Measurements from ENCODE around the gene ARHGEF12.

Gene ARHGEF12

DNA sequence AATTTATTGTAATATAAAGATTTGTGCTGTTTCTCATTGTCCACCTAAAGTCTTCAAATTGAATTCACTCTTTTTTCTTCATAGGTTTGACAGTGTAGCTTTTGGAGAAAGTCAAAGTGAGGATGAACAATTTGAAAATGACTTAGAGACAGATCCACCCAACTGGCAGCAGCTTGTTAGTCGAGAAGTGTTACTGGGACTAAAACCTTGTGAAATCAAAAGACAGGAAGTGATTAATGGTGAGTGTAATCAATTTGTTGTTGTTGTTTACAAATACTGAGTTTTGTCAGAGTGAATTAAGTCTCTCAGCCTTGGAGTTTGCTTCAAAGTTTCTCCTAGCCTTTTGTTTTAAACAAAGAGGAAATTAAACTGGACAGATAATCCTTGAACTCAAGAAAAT lies 121.8 kb downstream of the ARHGEF12 start:
- no peak for DNase-seq (ENCODE audit: low read depth)
- H3K4me3 ChIP-seq (ENCODE audit: low read length): no peak overlapping the region
- TF ChIP-seq, protein P1, sequence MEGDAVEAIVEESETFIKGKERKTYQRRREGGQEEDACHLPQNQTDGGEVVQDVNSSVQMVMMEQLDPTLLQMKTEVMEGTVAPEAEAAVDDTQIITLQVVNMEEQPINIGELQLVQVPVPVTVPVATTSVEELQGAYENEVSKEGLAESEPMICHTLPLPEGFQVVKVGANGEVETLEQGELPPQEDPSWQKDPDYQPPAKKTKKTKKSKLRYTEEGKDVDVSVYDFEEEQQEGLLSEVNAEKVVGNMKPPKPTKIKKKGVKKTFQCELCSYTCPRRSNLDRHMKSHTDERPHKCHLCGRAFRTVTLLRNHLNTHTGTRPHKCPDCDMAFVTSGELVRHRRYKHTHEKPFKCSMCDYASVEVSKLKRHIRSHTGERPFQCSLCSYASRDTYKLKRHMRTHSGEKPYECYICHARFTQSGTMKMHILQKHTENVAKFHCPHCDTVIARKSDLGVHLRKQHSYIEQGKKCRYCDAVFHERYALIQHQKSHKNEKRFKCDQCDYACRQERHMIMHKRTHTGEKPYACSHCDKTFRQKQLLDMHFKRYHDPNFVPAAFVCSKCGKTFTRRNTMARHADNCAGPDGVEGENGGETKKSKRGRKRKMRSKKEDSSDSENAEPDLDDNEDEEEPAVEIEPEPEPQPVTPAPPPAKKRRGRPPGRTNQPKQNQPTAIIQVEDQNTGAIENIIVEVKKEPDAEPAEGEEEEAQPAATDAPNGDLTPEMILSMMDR (conservative IDR thresholded peaks at IDR 0.05; ENCODE audit: low read depth, low read length): no peak

DNA sequence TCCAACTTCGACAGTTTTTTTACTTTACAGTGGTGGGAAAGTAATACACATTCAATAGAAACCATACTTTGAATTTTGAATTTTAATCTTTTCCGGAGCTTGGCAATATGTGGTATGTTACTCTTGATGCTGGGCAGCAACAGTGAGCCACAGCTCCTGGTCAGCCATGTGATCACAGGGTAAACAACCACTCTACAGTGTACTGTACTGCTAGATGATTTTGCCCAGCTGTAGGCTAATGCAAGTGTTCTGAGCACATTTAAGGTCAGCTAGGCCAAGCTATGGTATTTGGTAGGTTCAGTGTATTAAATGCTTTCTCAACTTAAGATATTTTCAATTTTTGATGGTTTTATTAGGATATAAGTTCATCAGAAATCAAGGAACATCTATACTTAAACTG lies 126.6 kb downstream of the ARHGEF12 start:
- TF ChIP-seq, protein P1 (conservative IDR thresholded peaks at IDR 0.05; ENCODE audit: low read depth, low read length): no peak

DNA sequence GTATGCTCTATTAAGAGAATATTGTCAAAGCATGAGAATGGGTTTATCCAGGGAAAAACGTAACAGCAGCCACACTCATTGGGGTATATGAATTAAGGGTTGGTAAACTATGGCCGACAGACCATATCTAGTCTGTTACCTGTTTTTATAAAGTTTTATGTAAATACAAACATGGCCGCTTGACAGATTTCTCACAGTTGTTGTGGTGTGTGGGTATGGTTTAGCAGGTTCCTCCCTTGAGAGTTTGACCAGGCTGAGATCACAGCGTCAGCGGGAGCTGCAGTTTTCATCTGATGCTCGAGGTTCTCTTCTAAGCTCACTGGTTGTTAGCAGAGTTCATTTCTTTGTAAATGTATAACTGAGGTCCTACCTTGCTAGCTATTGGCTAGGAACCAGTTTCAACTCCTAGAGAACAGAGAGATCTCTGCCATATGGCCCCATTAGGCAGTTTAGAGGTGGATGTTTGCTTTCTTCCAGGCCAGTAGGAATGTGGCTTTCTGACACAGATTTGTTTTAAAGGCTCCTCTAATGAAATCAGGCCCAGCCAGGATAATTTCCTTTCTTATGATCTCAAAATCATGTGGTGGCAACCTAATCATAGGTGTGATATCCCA lies 129.8 kb downstream of the ARHGEF12 start:
- DNase-seq (ENCODE audit: low read depth): no peak
- TF ChIP-seq, protein P1 (conservative IDR thresholded peaks at IDR 0.05; ENCODE audit: low read depth, low read length): no peak
- H3K4me3 ChIP-seq (ENCODE audit: low read length): no peak overlapping the region

More for the DNA sequence above, 126.6 kb downstream of the ARHGEF12 start:
- H3K4me3 ChIP-seq (ENCODE audit: low read length): no peak overlapping the region
- no peak for DNase-seq (ENCODE audit: low read depth)

DNA sequence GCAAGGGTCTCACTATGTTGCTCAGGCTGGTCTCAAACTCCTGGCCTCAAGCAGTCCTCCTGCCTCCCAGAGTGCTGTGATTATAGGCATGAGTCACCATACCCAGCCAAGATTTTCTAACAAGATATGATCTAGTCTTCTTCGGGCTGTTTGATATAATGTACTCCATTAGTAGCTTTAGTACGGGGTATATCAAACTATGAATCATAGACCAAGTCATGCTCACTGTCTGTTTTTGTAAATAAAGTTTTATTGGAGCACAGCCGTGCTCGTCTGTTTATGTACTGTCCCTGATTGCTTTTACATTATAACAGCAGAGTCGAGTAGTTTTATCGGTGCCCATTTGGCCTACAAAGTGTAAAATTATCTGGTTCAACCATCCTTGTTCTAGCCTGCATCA lies 131.4 kb downstream of the ARHGEF12 start:
- no peak for DNase-seq (ENCODE audit: low read depth)
- no peak overlapping the region for H3K4me3 ChIP-seq (ENCODE audit: low read length)
- TF ChIP-seq, protein P1 (conservative IDR thresholded peaks at IDR 0.05; ENCODE audit: low read depth, low read length): no peak

DNA sequence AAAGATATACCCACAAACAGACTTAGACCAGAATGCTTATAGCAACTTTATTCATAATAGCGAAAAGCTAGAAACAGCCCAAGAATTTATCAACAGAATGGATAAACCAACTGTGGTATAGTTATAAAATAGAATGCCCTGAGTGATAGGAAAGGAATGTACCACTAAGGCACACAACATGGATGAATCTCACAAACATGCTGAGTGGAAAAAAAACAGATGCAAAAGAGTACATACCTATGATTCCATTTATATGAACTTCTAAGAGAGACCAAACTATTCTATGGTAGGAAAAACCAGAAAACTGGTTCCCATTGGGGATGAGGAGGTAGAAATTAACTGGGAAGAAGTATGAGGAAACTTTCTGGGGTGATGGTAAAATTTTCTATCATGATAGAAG lies 134.9 kb downstream of the ARHGEF12 start:
- peak; percentile 1 for DNase-seq (ENCODE audit: low read depth)
- TF ChIP-seq, protein P1 (conservative IDR thresholded peaks at IDR 0.05; ENCODE audit: low read depth, low read length): no peak
- H3K4me3 ChIP-seq (ENCODE audit: low read length): no peak overlapping the region

DNA sequence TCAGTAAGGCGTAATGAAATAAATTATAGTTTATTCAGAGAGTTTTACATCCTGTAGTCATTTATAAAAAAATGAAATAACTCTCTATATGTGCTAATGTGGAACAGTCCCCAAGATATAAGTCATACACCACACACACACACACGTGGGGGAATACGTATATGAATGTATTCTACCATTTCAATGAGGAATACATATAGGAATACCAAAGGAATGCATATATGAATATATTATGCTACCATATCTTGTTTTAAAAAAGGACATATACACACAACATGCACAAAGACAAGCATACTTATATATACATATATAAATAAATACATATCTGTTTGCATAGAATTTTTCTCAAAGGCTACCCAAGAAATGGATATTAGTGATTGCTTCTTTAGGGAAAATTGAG lies 135.8 kb downstream of the ARHGEF12 start:
- H3K4me3 ChIP-seq (ENCODE audit: low read length): no peak overlapping the region
- TF ChIP-seq, protein P1 (conservative IDR thresholded peaks at IDR 0.05; ENCODE audit: low read depth, low read length): no peak
- no peak for DNase-seq (ENCODE audit: low read depth)

DNA sequence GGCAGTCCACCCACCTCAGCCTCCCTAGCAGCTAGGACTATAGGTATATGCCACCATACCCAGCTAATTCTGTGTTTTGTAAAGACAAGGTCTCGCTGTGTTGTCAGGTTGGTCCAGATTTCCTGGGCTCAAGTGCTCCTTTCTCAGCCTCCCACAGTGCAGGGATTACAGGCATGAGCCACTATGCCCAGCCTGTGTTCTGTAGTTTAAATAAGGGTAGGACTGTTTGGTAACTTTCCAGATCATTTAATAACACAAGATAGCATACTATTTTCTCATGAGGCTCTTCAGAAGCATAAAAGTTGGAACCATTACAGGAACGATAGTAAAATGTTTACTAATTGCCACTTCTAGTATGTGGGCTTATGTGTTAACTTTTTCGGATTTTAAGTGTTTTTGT lies 137.3 kb downstream of the ARHGEF12 start:
- TF ChIP-seq, protein P1 (conservative IDR thresholded peaks at IDR 0.05; ENCODE audit: low read depth, low read length): no peak
- no peak for DNase-seq (ENCODE audit: low read depth)
- no peak overlapping the region for H3K4me3 ChIP-seq (ENCODE audit: low read length)
